ENCODE results near the gene PAPSS2.

DNA sequence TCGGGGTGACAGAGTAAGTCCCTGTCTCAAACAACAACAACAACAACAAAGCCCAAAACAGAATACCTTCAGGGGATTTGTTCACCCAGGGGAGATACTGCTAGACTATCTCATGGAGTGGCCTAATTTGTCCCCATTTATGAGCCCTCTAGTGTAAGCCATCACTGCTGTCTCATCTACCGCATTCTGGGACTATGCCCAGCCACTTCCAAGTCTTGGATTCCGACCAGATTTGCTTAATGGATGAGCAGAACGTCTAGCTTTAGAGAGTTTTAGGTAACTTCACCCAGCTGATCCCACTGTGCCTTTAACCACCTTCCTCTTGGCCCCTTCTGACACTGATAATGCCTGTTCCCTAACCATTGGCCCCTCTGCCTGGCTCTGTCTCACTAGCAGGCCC lies 47.1 kb downstream of the PAPSS2 start:
- TF ChIP-seq, protein P1, sequence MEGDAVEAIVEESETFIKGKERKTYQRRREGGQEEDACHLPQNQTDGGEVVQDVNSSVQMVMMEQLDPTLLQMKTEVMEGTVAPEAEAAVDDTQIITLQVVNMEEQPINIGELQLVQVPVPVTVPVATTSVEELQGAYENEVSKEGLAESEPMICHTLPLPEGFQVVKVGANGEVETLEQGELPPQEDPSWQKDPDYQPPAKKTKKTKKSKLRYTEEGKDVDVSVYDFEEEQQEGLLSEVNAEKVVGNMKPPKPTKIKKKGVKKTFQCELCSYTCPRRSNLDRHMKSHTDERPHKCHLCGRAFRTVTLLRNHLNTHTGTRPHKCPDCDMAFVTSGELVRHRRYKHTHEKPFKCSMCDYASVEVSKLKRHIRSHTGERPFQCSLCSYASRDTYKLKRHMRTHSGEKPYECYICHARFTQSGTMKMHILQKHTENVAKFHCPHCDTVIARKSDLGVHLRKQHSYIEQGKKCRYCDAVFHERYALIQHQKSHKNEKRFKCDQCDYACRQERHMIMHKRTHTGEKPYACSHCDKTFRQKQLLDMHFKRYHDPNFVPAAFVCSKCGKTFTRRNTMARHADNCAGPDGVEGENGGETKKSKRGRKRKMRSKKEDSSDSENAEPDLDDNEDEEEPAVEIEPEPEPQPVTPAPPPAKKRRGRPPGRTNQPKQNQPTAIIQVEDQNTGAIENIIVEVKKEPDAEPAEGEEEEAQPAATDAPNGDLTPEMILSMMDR (IDR thresholded peaks at IDR 0.05), result no peak
- TF ChIP-seq POLR2A (IDR thresholded peaks at IDR 0.05), result no peak

Data from lower leg skin (tissue), 3 donors.